NCI-H1930 (cell line): ENCODE data around the gene VWA8.
"Not testable (repeated sequence)": the region's sequence is repeated elsewhere in the genome, so short reads cannot be mapped to it uniquely, and the experiment has no call there.

Source experiments
- DNase-seq, 2 experiments: peaks; one replicate each; lab custom pipeline; 2025; lab: John Stamatoyannopoulos, UW

The VWA8 gene

DNA sequence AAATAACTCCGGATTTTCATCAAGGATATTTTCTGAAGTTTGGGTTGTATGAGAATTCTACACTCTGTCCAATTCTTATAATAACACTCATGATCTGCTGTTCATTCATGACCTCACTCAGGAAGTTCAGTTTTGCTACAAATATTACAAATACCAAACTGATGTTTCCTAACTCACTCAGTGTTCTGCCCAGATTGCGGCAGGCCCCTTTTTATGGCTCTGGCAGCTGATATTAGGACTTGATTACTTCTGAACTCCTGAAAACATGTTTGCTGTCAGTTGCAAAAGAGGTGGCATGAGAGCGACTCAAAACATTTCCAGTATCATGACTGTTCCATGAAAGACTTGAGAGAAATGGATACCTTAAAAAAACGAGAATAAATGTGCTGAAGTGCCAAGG is 315.6 kb downstream of the VWA8 start:
- no peak for DNase-seq

DNA sequence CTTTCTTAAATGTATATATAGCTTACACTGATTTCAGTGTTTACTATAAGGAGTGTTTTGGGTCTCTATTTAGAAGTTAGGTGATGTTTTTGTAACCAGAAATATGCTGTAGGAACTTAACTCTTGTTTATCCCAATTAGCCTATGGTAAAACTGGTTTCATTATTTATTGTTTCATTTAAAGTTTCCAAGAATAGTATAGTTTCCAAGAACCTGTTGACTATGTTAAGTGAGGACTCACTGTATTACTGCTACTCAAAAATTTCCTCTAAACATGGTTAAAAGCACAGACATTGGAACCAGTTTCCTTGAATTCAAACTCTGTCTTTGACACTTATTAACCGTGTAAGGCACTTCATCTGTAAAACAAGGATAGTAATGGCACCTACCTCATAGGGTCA is 316.2 kb downstream of the VWA8 start:
- DNase-seq = no peak

DNA sequence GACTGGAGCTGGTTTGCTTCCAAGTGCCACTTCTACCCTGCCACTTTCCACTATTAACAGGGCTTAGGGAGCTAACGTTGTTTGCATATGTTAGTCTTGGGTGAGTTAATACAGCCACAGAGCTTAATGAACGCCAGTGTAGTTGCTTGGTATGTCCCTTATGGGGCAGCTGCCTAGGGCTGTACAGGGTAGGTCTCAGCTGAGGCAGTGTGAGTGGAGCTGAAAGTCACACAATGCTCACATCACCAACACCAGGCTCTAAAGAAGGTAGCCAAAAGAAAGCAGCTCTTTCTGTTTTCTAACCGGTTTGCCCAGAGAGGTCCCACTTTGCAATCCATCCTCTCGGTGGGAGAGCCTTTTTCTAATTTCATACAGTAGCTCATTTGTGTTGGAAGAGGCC is 317.4 kb downstream of the VWA8 start:
- no peak for DNase-seq

DNA sequence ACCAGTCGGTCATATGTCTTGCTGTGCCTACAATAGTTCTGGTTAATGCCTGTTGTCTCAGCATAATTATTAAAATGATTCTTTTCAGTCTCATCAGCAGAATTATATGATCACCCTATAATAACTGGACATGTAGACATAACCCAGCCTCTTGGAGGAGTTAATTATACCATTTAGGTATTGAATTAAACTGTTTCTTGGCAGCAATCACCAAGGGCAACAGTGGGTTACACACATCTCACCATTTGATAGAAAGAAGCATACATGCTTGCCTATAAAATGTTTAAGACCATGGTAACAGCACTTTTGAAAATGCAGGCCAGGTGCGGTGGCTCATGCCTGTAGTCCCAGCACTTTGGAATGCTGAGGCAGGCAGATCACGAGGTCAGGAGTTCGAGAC is 318.9 kb downstream of the VWA8 start:
- DNase-seq = peak in 1 of 2 experiments; percentile 41

DNA sequence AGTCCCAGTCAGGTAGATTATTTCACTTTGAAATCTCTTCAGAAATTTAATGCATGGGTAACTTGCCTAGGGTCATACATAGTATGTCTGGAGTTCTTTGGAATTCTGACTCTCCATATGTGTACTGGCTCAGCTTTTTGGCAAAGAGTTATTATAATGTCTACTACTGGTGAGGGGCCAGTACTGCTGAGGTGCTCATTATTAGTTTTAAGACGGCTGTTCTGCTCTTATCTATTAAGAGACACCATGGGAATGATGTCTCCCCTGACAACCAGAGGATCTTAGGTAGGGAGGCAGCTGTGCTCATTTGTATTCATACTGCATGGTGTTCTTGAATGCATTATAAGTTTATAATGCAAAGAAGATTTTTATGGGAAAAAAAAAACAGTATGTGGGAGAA is 319.5 kb downstream of the VWA8 start:
- DNase-seq = no peak

DNA sequence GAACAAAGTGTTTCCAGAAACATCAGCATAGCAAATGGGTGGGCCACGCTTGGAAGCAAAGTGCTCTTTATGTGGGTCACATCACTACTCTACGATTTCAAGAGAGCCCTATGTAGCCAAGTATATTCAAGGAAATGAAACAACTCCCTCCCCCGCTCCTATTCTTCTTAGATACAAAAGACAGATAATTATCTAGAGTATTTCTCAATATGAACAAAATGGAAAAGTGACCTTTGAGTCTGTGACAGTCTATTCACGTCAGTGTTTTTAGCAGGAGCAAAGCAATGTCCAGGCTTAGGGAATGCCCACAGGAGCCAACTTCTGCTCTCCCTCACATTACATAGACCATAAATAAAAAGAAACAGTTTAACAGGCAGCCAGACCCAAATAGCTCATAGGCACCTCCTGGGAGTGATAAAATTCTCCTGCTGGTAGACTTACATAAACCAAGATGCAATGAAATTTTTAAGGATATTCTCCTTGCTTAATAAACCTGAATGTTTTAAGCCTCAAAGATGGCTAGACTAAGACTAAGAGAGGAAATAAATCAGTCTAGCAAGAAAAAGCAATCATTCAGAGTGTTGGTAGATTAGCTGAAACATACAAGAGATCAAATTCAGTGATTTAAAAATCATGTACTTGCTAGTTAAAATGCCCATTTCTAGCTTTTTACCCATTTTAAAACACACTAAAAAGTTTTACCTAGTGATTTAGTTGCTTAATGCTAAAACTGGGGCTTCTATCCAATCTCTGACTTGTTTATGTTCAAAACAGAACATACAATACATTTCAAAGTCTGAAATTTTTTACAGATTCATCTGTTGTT is 320.7 kb downstream of the VWA8 start:
- no peak for DNase-seq

DNA sequence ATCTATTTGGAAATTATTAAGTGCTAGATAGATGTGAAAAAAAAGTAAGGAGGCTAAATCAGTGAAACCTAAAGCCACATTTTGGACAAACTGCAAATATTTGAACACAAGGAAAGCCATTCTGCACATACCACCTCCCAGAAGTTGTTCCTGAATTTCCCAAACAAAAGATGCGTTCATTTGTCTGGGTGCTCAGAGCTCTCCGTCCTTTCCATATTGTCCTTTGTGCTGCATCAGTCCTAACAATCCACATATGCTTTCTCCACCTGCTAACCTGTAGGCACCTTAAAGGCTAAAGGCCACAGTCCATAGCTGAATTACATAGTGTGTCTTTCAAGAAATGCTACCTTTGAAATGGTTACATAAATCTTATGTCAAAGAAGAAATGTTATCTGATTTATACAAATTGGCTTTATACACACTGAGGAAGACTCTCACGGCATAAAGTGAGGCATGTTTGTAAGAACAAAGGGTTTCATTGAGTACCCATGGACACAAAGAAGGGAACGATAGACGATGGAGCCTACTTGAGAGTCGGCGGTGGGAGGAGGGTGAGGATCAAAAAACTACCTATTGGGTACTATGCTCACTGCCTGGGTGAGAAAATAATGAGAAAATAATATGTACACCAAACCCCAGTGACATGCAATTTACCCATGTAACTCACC is 321.5 kb downstream of the VWA8 start:
- no peak for DNase-seq

GRCh38 chr13:41637586-41637985 is 323.3 kb downstream of the VWA8 start:
- DNase-seq = no peak

DNA sequence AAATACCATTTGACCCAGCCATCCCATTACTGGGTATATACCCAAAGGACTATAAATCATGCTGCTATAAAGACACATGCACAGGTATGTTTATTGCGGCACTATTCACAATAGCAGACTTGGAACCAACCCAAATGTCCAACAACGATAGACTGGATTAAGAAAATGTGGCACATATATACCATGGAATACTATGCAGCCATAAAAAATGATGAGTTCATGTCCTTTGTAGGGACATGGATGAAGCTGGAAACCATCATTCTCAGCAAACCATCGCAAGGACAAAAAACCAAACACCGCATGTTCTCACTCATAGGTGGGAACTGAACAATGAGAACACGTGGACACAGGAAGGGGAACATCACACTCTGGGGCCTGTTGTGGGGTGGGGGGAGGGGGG is 323.9 kb downstream of the VWA8 start:
- not testable (repeated sequence) for DNase-seq

DNA sequence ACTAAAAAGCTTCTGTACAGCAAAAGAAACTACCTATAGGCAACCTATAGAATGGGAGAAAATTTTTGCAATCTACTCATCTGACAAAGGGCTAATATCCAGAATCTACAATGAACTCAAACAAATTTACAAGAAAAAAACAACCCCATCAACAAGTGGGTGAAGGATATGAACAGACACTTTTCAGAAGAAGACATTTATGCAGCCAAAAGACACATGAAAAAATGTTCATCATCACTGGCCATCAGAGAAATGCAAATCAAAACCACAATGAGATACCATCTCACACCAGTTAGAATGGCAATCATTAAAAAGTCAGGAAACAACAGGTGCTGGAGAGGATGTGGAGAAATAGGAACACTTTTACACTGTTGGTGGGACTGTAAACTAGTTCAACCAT is 324.3 kb downstream of the VWA8 start:
- not testable (repeated sequence) for DNase-seq

DNA sequence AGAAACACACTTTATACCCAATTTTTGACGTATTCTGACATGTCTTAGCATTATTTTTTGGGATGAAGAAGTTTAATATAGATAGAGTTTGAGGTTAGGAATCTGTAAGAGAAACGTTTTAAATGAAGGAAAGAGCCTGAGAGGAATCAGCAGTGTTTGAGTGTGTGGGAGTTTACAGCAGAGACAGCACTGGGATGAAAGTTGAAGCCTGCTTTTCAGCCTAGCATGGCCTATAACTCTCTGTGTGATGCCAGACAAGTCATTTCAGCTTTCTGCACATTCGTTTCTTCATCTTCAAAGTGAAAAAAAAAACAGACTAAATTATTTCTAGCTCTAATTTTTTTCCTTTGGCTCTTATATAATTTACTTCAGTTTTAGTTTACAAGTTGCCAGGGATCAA is 326.5 kb downstream of the VWA8 start:
- no peak for DNase-seq

- DNase-seq = no peak
These were observed 327.1 kb downstream of the VWA8 start for GRCh38 chr13:41633776-41634175.

GRCh38 chr13:41631296-41631965 is 329.5 kb downstream of the VWA8 start:
- DNase-seq = no peak

GRCh38 chr13:41627425-41627824 is 333.5 kb downstream of the VWA8 start:
- no peak for DNase-seq

DNA sequence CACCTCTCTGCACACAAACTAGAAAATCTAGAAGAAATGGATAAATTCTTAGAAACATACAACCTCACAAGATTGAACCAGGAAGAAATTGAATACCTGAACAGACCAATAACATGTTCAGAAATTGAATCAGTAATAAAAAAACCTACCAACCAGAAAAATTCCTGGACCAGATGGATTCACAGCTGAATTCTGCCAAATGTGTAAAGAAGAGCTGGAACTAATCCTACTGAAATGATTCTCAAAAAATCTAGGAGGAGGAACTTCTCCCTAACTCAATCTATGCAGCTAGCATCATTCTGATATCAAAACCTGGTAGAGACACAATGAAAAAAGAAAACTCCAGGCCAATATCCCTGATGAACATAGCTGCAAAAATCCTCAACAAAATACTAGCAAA is 336.9 kb downstream of the VWA8 start:
- no peak for DNase-seq

- DNase-seq = no peak
These were observed 338.2 kb downstream of the VWA8 start for GRCh38 chr13:41622432-41623429.

GRCh38 chr13:41621716-41622431 is 339.0 kb downstream of the VWA8 start:
- DNase-seq = no peak

- DNase-seq = not testable (repeated sequence)
These were observed 343.3 kb downstream of the VWA8 start for GRCh38 chr13:41617633-41618032.

- no peak for DNase-seq
These were observed 344.8 kb downstream of the VWA8 start for GRCh38 chr13:41616151-41616550.

DNA sequence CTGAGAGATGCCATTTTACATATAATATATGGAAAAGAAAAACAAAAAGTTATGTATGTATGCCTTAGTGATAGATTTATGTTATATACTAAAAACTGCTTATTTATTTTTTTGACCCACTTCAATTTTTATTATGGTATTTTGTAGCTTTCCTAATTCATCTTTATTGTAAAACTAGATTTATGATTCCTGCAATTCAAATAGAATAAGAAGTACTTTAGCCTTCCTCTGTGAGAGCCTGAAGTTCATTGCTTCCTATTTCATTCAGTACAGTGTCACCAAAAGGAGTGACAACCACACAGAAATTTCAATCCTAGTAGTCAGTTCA is 345.4 kb downstream of the VWA8 start:
- no peak for DNase-seq
